GM12892 (cell line): ENCODE data around the gene KLHL11. TPM values are rescaled to one million over a fixed set of nuclear protein-coding genes. Genes with fewer than 3 reads are reported as not detected.
A peak's percentile ranks its signal among the peaks of the same experiment; 100 is the strongest.

Experiments used
- DNase-seq: peaks from one replicate; pipeline ENCODE4 v3.0.0; 2011; ENCODE audit not compliant: insufficient read length
- FAIRE-seq: peaks from 2 replicates; lab custom pipeline; 2011; peaks lifted over from hg19 to GRCh38; lab: Jason Lieb, UNC
- POLR2A ChIP-seq: IDR thresholded peaks from 2 replicates; pipeline ENCODE4 v1.6.1; 2011; ENCODE audit warnings: low read depth, low read length, control low read depth
- POLR2AphosphoS5 ChIP-seq: IDR thresholded peaks from 2 replicates; pipeline ENCODE4 v1.6.1; 2011; ENCODE audit warnings: low read depth, low read length, control low read depth
- TAF1 ChIP-seq: IDR thresholded peaks from 2 replicates; pipeline ENCODE4 v1.6.1; 2011; ENCODE audit warnings: low read depth, mild to moderate bottlenecking, control low read depth, low read length, borderline replicate concordance
- polyA plus RNA-seq: library from polyadenylated mRNA; unstranded; fragments of >200 nt; gene quantifications from one replicate; pipeline ENCODE4 v1.2.1, GENCODE V29; 2012; ENCODE audit warnings: missing spikeins, inconsistent platforms; ENCODE audit not compliant: missing spikeins

The KLHL11 gene, protein sequence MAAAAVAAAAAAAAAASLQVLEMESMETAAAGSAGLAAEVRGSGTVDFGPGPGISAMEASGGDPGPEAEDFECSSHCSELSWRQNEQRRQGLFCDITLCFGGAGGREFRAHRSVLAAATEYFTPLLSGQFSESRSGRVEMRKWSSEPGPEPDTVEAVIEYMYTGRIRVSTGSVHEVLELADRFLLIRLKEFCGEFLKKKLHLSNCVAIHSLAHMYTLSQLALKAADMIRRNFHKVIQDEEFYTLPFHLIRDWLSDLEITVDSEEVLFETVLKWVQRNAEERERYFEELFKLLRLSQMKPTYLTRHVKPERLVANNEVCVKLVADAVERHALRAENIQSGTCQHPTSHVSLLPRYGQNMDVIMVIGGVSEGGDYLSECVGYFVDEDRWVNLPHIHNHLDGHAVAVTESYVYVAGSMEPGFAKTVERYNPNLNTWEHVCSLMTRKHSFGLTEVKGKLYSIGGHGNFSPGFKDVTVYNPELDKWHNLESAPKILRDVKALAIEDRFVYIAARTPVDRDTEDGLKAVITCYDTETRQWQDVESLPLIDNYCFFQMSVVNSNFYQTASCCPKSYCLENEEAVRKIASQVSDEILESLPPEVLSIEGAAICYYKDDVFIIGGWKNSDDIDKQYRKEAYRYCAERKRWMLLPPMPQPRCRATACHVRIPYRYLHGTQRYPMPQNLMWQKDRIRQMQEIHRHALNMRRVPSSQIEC
- 3.5 TPM for polyA plus RNA-seq

DNA sequence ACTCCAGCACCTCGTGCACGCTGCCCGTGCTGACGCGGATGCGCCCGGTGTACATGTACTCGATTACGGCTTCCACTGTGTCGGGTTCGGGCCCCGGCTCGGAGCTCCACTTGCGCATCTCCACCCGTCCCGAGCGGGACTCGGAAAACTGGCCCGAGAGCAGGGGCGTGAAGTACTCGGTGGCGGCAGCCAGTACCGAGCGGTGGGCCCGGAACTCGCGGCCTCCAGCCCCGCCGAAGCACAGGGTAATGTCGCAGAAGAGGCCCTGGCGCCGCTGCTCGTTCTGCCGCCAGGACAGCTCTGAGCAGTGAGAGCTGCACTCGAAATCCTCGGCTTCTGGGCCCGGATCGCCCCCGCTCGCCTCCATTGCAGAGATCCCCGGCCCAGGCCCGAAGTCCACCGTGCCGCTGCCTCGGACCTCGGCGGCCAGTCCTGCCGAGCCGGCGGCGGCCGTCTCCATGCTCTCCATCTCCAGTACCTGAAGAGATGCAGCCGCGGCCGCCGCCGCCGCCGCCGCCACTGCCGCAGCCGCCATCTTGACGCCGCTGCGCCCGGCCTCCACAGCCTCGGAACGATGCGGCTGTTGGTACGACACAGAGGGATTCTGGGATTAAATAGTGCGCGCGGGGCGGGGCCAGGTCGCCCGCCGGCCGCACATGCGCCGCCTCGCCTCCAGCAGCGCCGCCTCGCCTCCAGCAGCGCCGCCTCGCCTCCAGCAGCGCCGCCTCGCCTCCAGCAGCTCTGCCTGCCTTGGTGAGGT is at the start of gene KLHL11:
KLHL11 (minus strand) TSS at position 588 of the 760 bp plus-strand sequence; CDS start at position 535, 53 bp downstream.
- peak; percentile 94 for FAIRE-seq
- TF ChIP-seq TAF1 = peak; percentile 90
- peak; percentile 91 for TF ChIP-seq POLR2A
- TF ChIP-seq POLR2AphosphoS5 = peak; percentile 61; the same call in 1 of the 2 replicates
- peak; percentile 88 for DNase-seq

DNA sequence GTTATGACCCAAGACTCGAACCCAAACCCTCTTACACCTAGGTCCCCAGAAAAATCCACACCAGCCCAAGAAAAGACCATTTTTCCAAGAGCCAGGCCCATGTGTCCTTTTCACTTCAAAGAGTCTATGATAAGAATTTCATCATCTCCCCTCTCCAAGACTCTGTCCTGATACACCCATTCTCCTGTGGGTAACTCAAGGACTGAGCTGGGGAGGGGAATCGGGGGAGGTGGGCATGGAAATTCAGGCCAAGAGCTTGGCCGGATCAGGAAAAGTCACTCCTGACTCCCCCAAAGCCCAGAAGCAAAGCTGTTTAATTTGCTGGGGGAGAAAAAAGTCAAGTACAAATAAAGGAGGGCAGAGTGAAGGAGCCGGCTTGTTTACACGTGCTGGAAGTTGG is 49.8 kb upstream of the KLHL11 start:
- FAIRE-seq (no peak), DNase-seq (no peak)
- TF ChIP-seq TAF1 = no peak
- TF ChIP-seq POLR2AphosphoS5 = no peak
- TF ChIP-seq POLR2A = no peak

DNA sequence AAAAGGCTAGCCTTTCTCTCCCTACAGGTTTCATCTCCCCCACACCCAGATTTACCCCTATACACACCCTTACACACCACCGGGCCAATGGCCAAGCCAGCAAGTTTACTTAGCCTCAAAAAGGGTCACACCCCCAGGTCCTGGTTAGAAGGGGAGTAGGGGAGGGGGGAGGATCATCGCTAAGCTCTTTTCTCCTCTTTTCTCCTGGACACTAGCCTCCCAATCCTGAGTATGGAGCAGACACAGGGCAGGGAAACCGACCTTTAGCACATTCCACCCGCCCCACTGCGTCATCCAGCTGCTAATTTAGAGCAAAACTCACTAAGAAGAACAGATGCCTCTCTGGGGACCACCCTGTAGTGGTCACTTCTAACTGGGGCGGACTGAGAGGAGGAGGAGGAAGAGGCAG is 49.1 kb upstream of the KLHL11 start:
- TF ChIP-seq POLR2A (no peak), TAF1 (no peak), POLR2AphosphoS5 (no peak)
- FAIRE-seq = no peak
- DNase-seq = no peak

DNA sequence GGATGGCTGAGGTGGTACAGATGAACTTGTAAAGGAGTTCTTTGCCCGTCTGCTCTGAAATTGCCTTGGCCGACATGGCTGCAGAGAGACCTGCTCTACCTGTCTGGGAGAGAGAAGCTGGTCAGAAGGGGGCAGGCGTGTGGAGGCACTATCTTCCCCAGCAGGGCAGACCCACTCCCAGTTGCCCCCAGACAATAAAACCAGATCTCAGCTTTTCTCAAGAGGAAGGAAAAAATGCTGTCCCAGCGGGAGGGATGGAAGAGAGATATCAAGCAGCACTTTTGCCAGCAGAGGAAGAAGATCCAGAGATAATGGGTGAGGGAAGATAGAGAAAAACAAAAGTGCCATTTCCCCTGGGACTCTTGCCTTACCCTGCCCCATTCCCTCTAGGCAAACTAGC is 48.6 kb upstream of the KLHL11 start:
- no peak for DNase-seq
- no peak for FAIRE-seq
- no peak for TF ChIP-seq POLR2A
- no peak for TF ChIP-seq TAF1
- no peak for TF ChIP-seq POLR2AphosphoS5

DNA sequence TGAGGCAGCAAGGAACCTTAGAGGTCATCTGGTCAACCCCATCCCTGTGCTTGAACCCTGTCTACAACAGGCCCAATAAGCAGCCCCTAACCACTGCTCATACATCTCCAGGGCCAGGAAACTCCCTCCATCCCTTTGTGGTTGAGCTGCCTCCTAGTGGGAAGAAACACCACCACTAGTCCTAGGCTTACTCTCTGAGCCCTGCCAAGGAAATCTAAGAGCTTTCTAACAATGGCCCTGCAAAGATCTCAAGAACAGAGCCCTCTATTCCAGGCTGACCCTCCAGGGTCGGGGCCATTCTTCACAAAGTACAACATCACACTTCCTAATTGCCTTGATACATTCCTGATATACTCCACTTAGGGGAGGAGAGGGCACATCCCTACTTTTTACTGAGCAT is 47.7 kb upstream of the KLHL11 start:
- FAIRE-seq (no peak), DNase-seq (no peak)
- TF ChIP-seq POLR2A = no peak
- no peak for TF ChIP-seq TAF1
- TF ChIP-seq POLR2AphosphoS5 = no peak

DNA sequence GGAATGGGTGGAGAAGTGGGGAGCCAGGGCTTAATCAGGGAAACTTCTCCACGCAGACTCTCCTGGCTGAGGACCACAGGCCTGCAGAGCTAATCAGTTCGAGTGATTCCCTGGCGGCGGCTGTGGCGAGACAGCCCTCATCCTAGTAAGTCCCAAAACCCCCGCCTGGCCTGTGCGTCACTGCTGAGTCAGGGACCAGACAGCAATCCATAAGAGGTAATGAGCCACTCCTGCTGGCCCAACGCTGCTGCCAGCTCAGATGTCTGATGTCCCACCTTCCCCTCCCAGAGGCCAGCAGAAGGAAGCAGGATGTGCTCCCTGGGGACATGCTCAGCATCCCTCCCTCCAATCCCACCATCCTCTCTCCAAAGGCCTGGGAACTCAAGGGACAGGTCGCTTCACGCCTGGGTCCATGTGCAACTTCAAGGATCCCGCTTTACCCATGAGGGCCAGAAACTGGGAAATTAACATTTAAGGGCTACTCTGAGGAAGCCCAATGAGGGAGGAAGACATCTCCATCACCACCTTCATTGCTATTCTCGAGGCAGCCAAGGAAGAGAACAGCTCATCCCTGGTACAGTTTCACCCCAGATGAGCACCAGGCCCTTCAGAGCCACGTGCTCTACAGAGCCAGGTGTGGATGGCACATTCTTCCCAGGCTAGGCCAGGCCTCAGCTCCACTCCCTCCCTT is 45.6 kb upstream of the KLHL11 start:
- FAIRE-seq = no peak
- TF ChIP-seq POLR2A (no peak), TAF1 (no peak), POLR2AphosphoS5 (no peak)
- no peak for DNase-seq

DNA sequence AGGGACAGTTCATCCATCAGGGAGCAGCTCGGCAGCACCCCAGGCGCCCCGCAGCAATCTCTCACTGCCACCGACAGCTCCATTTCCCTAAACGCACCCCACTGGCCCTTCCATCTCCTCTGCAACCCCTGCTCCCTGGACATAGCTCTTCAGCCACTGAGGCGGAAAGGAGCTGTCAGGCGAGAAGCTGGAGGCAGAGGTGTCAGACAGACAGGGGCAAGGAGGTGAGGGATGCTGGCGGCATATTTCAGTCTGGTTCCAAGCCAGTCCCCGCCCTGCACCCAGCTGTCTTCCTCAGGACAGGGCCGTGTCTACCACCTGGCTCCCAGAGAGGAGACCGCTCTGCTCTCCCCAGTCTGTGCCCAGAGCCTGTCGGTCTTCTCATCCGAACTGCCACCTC is 43.9 kb upstream of the KLHL11 start:
- DNase-seq (no peak), FAIRE-seq (no peak)
- TF ChIP-seq TAF1 = no peak
- no peak for TF ChIP-seq POLR2A
- TF ChIP-seq POLR2AphosphoS5 = no peak

DNA sequence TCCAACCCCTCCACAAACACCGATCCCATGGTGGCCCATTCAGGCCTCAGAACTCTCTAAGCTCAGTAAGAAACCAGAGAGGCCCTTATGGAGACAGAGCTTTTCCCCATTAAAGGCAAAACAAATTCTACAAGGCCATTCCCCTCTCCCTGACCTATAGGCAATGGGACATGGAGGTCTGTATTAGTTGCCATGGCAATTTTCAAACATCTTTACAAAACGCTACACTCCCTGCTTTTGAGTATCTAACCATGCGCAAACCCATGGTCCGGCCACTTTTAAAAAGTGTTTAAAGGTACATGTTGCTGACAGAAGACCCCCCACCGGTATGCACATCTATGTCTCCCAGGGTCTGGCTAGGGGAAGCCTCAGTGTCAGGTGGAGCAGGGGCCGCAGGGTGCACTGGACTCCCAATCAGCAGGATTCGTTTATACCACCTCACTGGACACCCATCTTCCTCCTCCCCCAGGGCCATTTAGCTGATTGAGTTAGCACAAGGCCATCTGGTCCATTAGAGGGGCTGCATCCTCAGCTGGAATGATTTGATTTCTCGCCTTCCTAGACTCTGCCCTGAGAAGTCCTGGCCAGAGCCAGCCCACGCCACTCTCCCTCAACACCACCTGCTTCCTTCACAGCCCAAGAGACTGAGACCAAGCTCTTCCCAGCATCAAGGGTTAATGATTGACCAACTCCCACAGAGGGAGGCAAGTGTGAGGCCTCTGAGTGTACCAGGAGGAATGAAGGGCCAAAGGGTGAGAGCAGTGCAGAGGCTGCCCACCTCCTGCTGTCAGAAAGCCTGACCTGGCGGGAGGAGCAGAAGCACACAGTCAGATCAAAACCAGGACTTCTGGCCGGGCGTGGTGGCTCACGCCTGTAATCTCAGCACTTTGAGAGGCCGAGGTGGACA is 42.7 kb upstream of the KLHL11 start:
- DNase-seq (no peak), FAIRE-seq (no peak)
- TF ChIP-seq TAF1 (no peak), POLR2AphosphoS5 (no peak), POLR2A (no peak; the same call in 1 of the 2 replicates)

DNA sequence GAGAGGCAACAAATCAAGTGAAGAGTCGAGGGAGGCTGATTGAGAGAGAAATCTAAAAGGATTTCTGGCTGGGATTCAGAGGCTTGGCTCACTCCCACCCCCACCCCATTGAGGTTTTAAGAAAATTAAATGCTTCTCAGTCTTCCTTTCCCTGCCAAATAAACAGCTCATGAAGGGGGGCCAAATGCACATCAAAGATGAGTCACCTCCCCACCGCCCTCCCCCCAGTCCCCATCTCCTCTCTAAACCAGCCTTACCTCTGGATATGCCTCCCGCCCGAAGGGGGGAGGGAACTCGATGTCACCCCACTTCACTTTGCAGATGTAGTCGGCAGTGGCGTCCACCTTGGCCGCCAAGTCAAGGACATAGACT is 41.9 kb upstream of the KLHL11 start:
- FAIRE-seq (no peak), DNase-seq (no peak)
- TF ChIP-seq POLR2A (no peak), POLR2AphosphoS5 (no peak), TAF1 (no peak)
